Stimulated activated CD4-positive, alpha-beta T cell treated with anti-CD3 and anti-CD28 coated beads, Interleukin-2, amount 100 ng/mL, for 24 hours (primary cell): Measurements from ENCODE around the gene SPOCK1.
"Not testable (repeated sequence)": the region's sequence is repeated elsewhere in the genome, so short reads cannot be mapped to it uniquely, and the experiment has no call there.

ENCODE experiments used
- DNase-seq, 2 donors: peaks; one replicate each; pipeline ENCODE4 v3.0.0-alpha.2; 2020

SPOCK1 gene

DNA sequence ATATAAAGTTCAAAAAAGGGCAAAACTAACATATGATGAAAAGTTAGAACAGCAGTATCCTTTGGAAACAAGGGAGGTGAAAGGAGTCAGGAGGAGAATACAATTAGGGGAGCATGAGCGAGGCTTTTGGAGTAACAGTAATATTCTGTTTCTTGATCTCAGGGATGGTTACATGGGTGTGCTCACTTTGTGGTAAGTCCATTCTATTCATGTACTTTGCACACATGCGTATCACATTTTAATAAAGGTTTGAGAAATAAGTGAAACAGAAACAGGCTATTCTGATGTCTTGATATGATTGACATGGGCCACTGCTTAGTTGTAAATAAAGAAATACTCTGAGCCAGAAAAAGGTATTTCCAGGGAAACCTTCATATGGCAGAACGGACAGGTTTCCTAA is 208.8 kb downstream of the SPOCK1 start:
- DNase-seq = no peak

DNA sequence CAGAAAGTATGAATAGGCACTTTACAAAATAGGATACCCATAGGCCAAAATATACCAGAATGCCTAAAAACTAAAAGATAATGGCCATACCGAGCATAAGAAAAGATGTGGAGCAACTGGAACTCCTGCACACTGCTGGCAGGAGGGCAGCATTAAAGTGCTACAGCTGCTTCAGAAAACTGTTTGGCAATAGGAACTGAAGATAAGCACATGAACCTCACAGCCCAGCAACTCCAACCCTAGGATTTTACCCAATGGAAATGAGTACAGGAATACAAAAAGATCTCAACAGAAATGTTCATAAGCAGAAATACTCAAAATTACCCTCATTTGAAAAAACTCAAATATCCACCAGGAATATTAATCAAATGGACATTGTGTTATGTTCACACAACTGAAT is 209.3 kb downstream of the SPOCK1 start:
- no peak for DNase-seq

DNA sequence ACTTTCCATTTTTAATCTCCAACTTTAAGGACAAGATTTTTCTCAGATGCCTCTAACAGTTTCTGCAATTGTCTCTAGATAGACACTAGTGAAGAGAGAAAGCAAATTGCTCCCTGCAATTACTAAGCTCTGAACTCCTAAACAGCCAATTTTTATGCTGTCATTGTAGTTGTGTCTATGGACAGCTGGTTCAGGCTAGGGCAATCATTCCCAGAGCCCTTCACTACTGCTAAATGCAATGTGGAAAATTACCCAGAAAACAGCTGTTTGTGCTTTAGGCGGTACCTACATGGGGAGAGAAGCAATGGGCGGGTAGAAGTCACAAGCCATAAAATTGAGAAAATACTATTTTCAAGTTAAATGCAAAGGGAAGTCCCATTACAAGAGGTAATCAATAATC is 211.6 kb downstream of the SPOCK1 start:
- DNase-seq = no peak

DNA sequence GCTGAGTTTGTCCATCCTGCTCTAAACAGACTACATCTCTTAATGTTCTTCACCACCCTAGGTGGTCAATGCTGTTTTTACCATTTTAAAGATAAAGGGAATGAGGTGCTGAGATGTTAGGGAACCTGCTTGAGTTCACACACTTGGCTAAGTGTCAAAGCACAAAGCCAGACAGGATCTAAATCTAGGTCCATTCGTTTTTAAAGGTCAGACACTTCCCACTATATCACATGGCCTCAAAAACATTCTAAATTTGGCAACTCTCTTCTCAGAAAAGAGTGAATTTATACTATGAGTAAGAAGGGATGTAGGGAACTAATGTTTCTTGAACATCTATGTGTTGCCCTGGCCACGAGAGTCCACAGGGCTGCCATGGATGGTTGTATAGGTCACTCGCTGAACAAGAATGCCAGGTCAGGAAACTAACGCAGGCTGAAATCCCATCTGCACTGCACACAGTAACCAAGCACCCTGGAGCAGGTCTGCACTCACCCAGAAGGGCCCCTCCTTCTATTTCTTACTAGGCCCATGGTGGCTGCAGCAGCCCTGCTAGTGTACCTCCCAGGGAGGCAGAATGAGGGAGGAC is 213.0 kb downstream of the SPOCK1 start:
- DNase-seq = no peak

DNA sequence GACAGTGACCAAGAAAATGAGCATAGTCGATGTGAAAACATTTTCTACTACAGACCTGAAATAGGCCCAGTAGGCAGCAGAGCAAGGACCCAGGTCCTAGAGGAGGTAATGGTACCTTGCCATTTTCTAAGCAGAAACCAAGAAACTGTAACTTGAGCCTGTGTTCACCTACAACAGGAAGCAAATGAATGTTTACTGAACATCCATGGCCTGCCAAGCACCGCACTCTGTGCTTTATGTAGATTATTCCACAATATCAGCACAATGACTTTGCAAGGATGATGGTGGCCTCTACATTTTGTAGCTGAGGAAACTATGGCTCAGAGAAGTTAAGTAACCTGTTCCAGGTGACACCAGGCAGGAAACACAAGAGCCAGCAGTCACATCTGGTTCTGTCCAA is 215.3 kb downstream of the SPOCK1 start:
- DNase-seq = no peak

DNA sequence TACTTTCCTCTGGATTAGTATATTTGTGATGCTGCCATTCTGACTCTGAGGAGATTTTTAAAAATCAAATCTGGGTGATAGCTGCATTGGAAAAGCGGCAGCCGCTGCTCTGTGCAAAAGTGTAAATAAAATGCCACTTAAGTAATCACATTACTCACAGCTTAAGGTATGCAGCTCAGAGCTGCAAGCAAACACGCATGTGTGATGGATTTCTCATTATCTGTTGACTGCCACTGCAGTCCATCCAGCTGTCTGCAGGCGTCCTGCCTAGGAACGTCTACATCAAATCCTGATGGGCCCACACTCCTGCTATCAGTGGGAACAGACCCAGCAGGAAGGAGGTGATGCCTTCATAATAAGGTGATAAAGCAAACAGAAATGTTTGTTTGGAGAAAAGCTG is 216.9 kb downstream of the SPOCK1 start:
- DNase-seq = no peak

DNA sequence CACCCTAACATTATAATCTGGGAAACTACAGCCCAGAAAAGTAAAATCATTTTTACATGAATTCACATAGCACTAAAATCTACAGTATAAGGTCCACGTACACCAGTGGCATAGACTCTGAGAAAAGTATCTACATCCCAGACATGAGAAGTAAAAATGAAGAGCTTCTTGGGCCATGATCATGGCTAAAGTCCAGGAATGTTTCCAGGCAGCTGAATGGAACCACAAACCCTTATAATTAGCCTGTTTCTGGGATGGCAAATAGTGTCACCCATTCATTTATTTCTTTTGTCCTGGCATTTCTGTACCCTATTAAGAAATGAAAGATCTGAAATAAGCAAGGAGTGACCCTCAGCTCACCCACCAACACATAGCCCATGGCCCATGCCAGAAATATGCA is 217.9 kb downstream of the SPOCK1 start:
- DNase-seq = no peak

DNA sequence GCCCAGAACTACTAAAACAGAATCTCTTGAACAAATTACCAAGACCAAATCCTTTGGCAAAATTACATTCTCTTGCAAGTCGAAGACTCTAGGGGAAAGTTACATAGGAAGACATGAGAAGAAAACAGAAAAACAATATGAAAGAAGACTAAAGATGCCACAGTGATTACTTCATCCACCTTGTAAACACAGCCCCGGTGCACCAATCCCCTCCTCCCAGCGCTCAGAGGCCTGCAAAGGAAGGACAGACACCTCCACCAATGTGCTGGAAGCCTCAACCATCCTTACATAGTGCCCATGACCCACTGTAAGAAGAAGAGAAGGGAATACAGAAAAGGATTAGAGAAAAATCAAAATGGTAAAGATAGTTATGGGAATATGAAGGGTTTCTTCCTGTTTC is 218.5 kb downstream of the SPOCK1 start:
- no peak for DNase-seq

DNA sequence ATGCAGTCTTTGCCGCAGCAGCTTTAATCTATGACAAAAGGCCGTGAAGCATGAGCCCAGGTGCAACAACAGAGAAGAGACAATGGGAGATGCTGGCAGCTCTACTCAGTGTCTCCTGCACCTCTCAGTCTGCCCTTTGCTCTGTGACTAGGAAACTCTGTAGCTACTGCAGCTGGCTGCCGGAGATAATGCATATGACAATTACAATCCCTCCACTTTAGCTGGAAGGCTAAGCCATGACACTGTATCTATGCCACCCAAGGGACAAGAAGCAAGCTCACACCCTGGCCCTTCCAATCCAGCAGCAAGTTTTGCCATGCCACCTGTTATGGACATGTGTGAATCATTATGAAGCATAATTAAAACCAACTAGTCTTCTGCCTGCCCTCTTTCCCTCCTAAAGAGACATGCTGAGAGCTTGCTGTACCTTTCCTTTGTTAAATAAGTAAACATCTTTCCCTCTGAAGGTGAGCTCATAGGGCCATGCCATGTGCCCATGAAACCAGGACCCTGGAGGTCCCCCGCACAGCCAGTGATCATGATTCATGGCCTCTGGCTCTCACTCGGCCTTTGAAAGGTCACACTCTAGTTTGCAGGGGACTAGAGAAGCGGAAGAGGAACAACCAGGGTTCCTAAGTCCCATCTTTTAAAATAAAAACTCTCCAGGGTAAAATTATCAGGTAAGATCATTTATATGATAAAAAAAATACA is 219.4 kb downstream of the SPOCK1 start:
- no peak for DNase-seq

DNA sequence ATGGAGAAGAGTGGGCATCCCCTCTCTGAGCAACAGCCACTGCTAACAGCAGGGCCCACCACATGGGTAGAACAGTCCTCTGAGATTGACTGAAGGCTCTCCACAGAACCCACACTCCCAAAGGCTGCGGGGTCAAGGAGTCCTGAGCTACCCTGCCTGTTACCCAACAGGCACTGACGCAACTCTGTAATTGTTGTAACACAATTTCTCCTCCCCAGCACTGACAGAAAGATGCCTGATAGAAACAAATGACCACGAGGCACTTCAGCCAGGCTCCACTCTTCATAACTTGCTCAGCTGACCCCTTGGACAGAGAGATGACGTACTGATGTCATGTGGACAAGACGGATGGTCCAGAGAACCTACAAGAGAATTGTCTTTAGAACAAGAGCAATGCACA is 220.7 kb downstream of the SPOCK1 start:
- DNase-seq = no peak

DNA sequence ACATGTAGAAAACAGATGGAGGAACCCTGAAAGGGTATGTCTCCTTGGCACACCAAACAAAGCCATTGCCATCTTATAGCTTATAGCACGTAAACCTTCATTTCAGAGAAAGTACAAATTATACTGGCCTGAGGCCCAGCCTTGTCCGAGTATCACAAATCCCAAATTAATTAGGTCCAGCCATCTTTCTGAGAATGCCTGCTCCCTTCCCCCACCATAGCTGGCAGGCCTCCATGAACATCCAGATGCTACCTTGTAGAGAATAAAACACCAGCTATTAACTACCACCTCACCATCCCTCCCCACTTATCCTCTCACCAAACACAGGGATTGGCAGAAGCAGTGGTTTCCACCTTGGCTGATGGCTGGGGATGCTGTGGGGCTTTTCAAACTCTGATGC is 224.0 kb downstream of the SPOCK1 start:
- DNase-seq = no peak

DNA sequence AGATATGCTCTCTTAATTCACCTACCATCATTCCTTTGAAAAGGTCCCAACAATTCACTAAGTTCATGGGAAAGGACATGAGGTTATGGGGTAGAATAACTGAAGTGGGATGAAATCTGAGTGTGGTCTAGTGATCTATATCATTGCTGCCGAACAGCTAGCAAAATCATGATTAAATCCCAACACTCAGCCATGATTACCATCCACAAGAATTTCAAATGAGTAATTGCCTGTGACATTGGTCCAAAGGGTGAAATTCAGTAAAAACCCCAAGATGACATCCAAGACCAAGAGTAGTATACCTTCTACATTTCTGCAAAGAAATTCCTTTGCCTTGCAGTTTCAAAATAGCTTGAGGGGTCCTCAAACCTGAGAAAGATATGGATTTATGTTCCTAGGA is 225.6 kb downstream of the SPOCK1 start:
- no peak for DNase-seq

DNA sequence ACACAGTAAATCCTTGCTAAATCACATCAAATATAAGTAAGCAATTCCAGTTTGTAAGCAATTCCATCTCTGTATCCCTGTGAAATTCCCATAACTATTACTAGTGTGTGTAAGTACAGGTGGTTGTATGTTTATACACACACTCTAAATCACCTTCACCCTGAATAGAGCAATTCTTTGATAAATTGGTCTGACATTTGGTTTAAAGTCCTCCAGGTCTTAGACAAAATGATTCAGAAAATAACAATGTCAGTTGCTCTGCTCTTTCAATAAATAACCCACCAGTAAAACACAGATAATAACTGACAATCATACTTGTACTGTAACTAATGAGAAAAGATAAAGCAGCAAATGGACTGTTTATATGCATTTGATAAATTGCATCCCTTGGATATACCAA is 226.3 kb downstream of the SPOCK1 start:
- DNase-seq = no peak

DNA sequence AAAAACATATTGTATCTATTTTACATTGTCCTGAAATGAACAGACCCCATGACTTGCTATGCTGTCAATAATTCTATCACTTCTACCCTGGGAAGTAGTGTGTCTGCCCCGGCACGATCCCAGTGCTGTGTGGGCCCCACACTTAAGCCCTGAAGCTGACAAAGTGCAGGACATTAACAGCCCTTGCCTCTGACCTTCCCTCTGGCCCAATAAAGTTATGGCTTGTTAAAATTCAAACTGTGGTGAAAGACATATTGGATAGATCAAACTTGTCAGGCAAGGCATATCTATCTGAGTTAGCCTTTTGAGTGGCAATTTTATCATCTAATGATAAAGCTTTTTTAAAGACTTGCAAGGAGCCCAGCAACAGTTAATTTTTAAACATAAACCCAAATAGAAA is 229.2 kb downstream of the SPOCK1 start:
- no peak for DNase-seq

DNA sequence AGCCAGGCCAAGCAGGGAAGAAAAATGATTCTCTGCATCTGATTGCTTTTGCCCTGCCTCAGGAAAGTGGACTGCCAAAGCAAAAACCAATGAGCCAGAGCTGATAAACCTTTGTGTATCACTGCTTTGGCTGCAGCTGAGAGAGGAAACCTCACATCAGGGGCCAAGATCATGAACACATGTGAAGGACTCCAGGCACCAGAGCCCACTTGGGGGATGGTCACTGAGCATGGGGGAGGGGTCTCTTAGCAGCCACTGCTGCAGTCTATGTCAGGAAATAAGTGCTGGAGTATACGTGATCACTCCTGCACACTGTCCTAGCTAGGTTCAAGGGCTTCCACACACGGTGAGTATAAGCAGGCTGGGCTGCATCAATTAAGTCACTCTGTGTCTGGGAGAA is 229.9 kb downstream of the SPOCK1 start:
- DNase-seq = no peak

DNA sequence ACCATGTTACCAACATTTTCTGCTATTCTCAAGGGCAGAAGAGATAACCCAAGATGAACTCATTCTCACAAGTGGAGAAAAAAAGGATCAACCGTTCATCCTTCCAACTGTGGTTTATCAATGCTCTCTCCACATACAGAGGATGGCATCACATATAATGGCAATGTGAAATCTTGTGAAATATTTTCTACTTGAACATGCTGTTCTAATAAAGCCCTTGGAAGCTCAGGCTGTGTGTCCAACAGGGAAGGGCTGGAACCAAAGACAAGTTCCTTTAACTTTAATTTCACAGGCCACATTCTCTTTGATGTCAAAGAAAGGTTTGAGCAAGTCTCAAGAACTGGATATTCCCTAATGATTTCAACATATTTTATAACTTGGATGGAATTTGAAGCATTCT is 230.5 kb downstream of the SPOCK1 start:
- DNase-seq = no peak

DNA sequence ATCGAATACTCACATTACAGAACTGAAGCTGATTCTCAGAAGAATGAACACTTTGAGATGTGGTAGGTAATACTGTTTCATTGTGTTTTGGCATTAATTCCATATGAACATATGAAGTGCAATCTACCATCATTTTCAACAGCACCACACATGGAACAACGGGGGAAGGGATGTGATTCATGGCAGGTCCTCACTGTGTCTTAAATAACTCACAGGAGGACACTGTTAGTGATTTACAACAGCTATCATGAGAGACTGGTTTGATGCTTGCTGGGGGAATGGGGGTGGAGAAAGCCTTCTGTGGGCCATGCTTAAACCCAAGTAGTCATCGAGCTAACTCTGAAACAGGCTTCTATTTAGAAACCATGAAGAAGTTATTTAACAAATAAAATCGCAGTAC is 232.9 kb downstream of the SPOCK1 start:
- DNase-seq = no peak

DNA sequence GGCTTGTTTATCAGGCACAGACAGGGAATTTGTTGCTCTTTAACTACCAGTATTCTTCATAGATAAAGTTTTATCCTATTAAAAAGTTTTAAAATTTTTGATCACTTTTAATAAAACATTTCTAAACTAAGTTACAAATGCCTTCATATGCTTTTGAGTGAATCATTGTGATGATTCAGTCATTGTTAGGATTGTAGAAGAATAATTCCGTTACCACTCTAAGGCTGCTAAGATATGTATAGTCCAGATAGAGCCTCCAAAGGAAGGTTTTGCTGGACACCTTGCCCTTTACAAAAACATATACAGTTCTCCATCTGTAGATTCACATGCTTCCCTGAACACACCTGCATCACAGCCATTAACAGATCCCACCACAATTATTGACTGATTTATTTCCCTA is 233.7 kb downstream of the SPOCK1 start:
- no peak for DNase-seq

DNA sequence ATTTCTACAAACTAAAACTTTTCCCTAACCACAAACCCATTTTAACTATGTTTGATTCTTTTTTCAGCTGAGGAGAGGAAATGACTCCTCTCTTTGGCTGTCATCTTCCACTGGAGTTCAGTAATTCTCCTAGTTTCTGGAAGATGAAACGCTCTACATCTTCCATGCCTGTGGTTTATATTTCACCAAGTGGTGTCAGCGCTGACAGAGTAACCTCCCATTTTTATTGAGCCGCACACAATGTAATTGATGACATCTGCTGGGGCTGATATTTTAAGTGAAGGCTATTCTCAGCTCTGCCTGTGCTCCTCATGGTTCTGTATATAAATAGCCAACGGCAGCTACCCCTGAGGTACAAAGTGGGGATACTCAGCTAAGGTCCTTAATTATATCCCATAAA is 234.6 kb downstream of the SPOCK1 start:
- DNase-seq = no peak

DNA sequence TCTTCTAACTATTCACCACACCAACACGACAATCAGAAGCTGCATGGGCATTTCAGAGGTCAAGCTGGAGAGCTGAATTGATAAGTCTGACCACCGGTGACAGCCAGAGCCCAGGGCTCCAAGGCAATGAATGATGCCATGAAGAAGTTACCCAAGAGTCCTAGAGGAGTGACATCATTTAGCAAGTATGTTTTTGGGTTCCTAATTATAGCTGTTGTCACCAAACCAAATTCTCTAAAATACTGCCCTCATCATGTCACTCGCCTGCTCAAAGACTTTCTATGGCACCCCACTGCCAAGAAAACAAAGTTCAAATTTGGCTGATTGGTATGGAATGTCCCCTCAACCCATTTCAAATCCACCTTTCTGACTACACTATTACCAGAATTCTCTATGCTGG is 235.1 kb downstream of the SPOCK1 start:
- DNase-seq = no peak

DNA sequence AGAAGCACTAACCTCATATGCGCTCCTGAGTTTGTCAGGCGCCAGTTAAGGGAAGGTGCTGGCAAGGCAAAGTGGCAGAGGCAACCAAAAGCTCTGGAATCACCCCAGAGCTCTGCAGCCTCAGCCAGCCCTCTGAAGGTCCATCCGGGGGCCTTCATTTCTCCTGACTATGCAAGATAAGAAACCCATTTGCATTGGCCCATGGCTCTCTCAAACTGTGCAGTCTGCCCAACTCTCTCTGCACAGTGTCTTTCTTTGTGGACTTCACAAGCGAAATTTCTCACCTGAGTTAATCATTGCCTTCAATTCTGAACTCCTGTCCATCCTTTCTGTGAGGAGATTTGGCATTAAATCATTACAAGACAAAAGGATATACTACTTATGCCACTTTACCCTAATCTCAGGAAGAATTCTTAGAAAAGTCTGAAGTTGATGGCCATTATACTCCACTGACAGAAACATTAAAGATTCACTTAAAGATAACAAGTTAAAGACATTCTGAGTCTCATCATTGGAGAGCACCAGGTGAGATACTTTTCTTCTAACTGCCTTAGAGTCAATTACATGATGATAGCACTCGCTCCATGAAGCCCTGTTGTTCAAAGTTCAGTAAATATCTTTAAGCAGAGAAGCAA is 235.6 kb downstream of the SPOCK1 start:
- DNase-seq = no peak

DNA sequence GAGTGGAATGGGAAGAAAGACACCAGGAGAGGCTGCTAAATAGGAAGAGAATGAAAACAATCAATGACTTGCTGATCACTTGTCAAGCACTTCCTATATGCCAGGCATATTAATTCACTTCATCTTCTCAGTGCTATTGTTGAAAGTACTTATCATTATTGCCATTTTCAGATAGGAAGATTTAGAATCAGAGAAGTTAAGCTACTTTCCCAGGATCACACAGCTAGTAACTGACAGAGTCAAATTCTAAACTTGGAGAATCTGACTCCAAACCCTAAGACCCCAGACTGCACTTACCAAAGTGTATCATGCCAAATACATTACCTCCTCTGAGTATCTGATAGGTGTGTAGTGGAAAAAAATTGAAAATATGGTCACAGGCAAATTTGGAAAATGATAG is 236.3 kb downstream of the SPOCK1 start:
- DNase-seq = no peak

DNA sequence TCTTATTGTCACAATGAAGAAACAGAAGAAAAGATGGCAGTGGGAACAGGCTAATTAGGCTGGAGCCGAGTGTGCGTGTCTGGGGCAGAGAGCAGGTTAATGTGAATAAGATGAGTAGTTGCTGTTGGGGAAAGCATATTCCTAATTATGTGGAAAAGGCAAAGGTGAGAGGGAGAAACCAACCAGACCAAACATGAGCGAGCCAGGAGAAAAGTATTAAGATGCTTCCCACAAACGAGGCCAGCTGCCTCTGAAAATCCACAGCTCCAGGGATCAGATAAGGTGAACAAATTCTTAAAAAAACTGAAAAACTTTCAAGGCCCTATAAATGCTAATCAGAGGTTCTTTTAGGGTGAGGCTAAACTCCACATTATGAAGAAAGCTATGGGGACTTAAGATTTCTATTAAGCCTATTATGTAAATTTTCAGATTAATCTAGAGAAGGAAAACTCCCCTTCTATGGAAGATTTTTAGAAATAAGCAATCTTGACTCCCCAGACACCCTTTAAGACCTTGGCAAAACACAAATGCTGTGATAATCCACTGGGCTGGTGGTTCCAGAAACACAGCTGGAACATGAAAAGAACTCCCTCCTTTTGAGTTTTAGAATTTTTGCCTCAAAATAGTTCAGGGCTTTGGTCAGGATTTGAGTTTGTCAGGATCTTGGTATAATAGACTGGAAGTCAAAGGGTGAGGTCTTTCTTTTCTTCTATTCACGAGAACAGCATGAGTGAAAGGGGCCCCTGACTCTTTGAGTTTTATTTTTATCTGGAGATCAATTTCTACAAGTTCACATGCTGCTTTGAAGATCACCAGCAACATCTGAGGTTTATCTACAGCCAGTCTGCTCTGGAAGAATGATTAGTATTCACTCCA is 238.1 kb downstream of the SPOCK1 start:
- DNase-seq = no peak

DNA sequence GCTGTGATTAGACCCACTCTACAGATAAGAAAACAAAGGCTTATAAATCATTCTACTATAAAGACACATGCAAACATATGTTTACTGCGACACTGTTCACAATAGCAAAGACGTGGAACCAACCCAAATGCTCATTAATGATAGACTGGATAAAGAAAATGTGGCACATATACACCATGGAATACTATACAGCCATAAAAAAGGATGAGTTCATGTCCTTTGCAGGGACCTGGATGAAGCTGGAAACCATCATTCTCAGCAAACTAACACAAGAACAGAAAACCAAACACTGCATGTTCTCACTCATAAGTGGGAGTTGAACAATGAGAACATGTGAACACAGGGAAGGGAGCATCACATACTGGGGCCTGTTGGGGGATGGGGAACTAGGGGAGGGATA is 240.0 kb downstream of the SPOCK1 start:
- not testable (repeated sequence) for DNase-seq
